Adipose tissue (tissue), 3 donors: Measurements from ENCODE around the gene OOSP3. TPM values are rescaled to one million over a fixed set of nuclear protein-coding genes. Genes with fewer than 3 reads are reported as not detected.

Source experiments
- H3K27ac ChIP-seq: one replicate; pipeline ENCODE4 v1.5.1; 2013; ENCODE audit warnings: low read depth, low read length
- WGBS, 3 donors: extraction: QIAGEN DNeasy Blood & Tissue Kit; methylation state at CpG; one replicate each; pipeline ENCODE4 v1.1.7; 2013; 5-methylcytosine and 5-hydroxymethylcytosine counted together
- polyA plus RNA-seq, 3 donors: library from polyadenylated mRNA; stranded (reverse); fragments of 200-250 nt; gene quantifications; one replicate each; pipeline ENCODE4 v1.2.3, GENCODE V29; 2013
- donor health status: healthy with polysubstance abuse.
- donor health status: Bipolar disorder and iron deficiency.
- donor health status: healthy.

The OOSP3 gene
- polyA plus RNA-seq, 3 donors: not detected

DNA sequence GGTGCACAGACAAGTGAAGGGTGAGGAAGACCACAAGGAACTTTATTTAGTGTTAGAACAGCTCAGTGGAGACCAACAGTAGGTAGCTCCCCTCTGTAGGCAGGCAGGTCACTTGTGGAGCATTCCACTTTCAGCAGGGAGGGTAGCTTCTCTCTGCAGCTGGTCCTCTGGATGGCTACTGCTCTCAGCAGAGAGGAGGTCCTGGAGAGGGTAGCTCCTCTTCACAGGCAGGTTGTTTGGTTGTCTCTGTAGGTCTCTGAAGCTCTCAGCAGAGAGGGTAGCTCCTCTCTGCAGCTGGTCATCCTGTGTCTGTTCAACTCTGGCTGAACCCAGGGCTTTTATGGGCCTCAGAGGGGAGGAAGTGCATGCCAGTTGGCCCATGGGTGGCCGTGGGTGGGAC is 53.1 kb downstream of the OOSP3 start:
- WGBS, 3 donors: 64 to 92% (median 90%) methylated on average over 1 of the region's 1 CpG
- no peak overlapping the region for H3K27ac ChIP-seq

DNA sequence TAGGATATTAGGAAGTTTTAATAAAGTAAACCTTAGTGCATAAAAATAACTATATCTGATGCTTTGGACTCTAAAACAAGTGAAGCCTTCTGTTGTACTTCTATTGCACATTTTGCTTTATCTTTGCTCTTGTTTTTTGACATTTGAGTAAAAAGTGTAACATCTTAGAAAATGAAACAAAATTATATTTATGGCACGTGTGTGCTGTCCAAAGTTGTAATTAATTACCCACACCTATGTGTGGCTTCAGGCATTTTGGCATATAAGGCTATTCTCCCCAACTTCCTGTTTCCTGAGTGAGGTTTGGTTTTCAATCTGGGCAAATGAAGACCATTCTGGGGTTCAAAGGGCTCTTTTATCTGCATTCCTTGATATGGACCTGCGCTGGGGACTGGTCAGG is 59.5 kb downstream of the OOSP3 start, which contains the start of gene OOSP1:
OOSP1 (plus strand) TSS at position 301 of the 400 bp plus-strand sequence; CDS start at position 324, 23 bp downstream.
- WGBS, 3 donors: 43 to 50% (median 47%) methylated on average over 2 of the region's 2 CpGs
- no peak within 1 kb of the TSS for H3K27ac ChIP-seq

DNA sequence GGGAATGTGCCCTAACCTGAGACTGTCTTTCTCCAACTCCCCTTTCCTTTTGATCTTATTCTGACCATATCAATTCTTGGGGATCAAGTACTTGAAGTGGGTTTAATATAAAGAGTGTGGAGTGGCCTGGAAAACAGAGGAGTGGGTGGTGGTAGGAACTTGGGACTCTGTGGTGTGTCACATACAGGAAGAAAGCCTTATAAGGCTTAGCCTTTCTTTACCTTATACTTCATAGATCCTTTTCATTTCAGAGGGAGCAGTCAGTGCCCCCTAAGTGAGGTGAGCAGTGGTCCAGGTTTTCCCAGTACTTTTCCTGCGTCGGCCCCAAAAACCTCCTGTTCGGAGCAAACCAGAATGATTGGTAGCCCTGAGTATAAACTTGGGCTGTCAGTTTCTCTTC is 60.1 kb downstream of the OOSP3 start:
- H3K27ac ChIP-seq: no peak overlapping the region
- WGBS, 3 donors: 93 to 98% (median 96%) methylated on average over 3 of the region's 3 CpGs

DNA sequence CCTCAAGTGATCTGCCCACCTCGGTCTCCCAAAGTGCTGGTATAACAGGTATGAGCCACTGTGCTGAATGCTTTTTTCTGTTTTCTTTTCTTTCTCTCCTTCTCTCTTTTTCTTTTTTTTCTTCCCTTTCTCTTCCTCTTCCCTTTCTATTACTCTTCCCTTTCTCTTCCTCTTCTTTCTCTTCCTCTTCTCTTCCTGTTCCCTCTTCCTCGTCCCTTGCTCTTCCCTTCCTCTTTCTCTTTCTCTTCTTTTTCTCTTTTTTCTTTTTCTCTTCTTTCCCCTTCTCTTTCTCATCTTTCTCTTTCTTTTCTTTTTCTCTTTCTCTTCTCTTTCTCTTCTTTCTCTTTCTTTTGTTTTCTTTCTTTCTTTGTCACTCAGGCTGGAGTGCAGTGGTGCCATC is 60.9 kb downstream of the OOSP3 start:
- no peak overlapping the region for H3K27ac ChIP-seq
- 60 to 89% (median 74%) methylated on average over 2 of the region's 2 CpGs for WGBS, 3 donors

DNA sequence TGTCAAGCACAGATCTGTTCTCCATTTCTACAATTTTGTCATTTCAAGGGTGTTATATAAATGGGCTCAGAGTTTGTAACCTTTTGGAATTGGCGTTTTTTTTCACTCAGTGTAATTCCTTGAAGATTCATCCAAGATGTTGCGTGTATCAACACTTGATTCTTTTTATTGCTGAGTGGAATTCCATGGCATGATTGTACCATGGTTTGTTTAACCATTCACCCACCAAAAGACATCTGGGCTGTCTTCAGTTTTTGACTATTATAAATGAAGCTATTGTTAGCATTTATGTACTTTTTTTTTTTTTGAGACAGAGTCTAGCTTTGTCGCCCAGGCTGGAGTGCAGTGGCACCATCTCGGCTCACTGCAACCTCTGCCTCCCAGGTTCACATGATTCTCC is 62.5 kb downstream of the OOSP3 start:
- H3K27ac ChIP-seq: no peak overlapping the region
- WGBS, 3 donors: 89 to 91% (median 89%) methylated on average over 4 of the region's 4 CpGs

DNA sequence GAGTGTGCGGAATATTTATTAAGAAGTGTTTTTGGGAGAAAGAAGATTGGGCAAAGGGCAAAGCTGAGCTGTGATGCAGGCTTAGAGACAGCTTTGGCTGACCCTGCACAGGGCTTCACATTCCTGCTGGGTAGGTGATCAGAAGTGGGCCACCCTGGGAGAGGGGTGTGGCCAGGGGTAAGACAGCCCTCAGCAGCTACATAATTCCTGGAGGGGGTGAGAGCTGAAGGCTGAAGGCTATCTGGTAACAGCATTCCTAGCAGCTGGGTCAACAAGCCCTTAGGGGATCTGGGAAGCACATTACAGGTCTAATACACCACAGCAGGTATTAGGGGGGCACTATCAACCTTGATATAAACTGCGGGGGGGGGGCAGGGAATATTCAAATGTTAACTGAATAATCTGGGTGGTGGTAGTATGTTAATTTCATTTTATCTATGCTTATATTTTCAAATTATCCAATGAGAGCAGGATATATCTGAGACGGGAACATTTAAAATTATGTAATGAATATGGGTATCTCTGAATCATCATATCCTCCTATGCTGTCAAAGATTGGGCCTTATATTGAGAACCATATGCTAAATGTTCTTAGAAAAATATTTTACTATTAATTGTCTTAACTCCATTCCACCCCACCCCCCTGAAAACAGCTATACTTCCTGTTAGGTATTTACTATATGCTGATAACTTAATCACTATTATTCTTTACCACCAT is 65.6 kb downstream of the OOSP3 start:
- H3K27ac ChIP-seq: no peak overlapping the region
- 90 to 91% (median 91%) methylated on average over 3 of the region's 3 CpGs for WGBS, 3 donors

DNA sequence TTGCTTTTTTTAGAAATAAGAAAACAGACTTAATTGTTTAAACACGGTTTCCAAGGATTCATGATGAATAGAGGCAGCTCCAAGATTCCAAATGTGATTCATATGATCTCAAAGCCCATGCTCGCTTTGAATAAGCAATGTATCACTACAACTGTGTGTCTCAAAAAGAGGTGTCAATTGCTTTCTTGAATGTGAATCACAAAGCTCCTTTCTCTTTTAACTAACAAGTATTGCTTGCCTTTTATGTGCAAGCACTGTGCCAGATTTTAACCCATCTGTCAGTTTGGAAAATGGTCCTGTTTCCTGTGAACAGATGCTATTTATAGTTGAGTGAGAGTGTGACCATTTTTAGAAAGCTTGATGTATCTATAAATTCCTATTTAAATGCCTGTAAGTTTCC is 66.1 kb downstream of the OOSP3 start:
- WGBS, 3 donors: 59 to 71% (median 64%) methylated on average over 2 of the region's 2 CpGs
- H3K27ac ChIP-seq: no peak overlapping the region

Other genes starting within 250 kb of the OOSP3 start
- 10 to 100 TPM in 2 of 3 donors, 1 to 10 TPM in 1; 6.5 to 16.8 (median 14.4) TPM for gene PATL1, start 209.7 kb upstream of the OOSP3 start, polyA plus RNA-seq
- gene OR10V1, start 164.9 kb upstream of the OOSP3 start, polyA plus RNA-seq: not detected
- 10 to 100 TPM; 10.0 to 11.7 (median 11.4) TPM for gene STX3, start 123.4 kb upstream of the OOSP3 start, polyA plus RNA-seq
- 10 to 100 TPM; 32.5 to 54.1 (median 52.7) TPM for gene MRPL16, start 68.0 kb upstream of the OOSP3 start, polyA plus RNA-seq
- 100 to 1,000 TPM in 1 of 3 donors, 1 to 10 TPM in 1, under 1 TPM in 1; 0.03 to 160 (median 2.1) TPM for gene CBLIF, start 33.3 kb upstream of the OOSP3 start, polyA plus RNA-seq
- 1 to 10 TPM in 2 of 3 donors, under 1 TPM in 1; 0.79 to 6.4 (median 1.3) TPM for gene TCN1, start 12.3 kb upstream of the OOSP3 start, polyA plus RNA-seq
- gene OOSP1, start 59.6 kb downstream of the OOSP3 start, polyA plus RNA-seq: not detected
- not detected for gene OOSP4A, start 85.3 kb downstream of the OOSP3 start, polyA plus RNA-seq
- not detected for gene OOSP4B, start 138.4 kb downstream of the OOSP3 start, polyA plus RNA-seq
- gene OOSP2, start 161.6 kb downstream of the OOSP3 start, polyA plus RNA-seq: not detected
- gene MS4A3, start 177.9 kb downstream of the OOSP3 start, polyA plus RNA-seq: 1 to 10 TPM in 1 of 3 donors, under 1 TPM in 1, not detected in 1; 0.07 to 1.1 TPM
- gene MS4A2, start 209.9 kb downstream of the OOSP3 start, polyA plus RNA-seq: under 1 TPM in 2 of 3 donors, not detected in 1; 0.09 to 0.34 TPM